HG03457 (cell line): Measurements from ENCODE around the gene TMEM176B.

Source experiments
- ATAC-seq: cut with Tn5 transposase; IDR thresholded peaks from one replicate; pipeline ENCODE4 v1.9.1; 2021; ENCODE audit warnings: moderate number of reproducible peaks; ENCODE audit not compliant: unreplicated experiment

Gene TMEM176B

GRCh38 chr7:150799741-150800580, at the start of gene TMEM176B:
TSS of gene TMEM176B (minus strand) at chr7:150800364. CDS start at chr7:150796569, 3,795 bp downstream.
- no peak for ATAC-seq

GRCh38 chr7:150849204-150849775, 49.1 kb upstream of the TMEM176B start:
- no peak for ATAC-seq

- ATAC-seq = no peak
Observed at GRCh38 chr7:150848561-150849115, 48.5 kb upstream of the TMEM176B start.

GRCh38 chr7:150848111-150848510, 47.9 kb upstream of the TMEM176B start:
- ATAC-seq = no peak

- ATAC-seq = no peak
Observed at GRCh38 chr7:150847536-150847935, 47.4 kb upstream of the TMEM176B start.

- no peak for ATAC-seq
Observed at GRCh38 chr7:150846291-150847115, 46.3 kb upstream of the TMEM176B start.

- no peak for ATAC-seq
Observed at GRCh38 chr7:150845421-150845861, 45.3 kb upstream of the TMEM176B start.

GRCh38 chr7:150842716-150843115, 42.6 kb upstream of the TMEM176B start:
- ATAC-seq = no peak

- no peak for ATAC-seq
Observed at GRCh38 chr7:150842018-150842417, 41.9 kb upstream of the TMEM176B start.

- no peak for ATAC-seq
Observed at GRCh38 chr7:150838965-150839650, 38.9 kb upstream of the TMEM176B start.

- no peak for ATAC-seq
Observed at GRCh38 chr7:150835702-150836280, 35.6 kb upstream of the TMEM176B start.

- ATAC-seq = no peak
Observed at GRCh38 chr7:150835019-150835418, 34.9 kb upstream of the TMEM176B start.

- no peak for ATAC-seq
Observed at GRCh38 chr7:150831851-150832250, 31.7 kb upstream of the TMEM176B start.

- ATAC-seq = no peak
Observed at GRCh38 chr7:150830937-150831336, 30.8 kb upstream of the TMEM176B start.

- no peak for ATAC-seq
Observed at GRCh38 chr7:150829426-150829825, 29.3 kb upstream of the TMEM176B start.

GRCh38 chr7:150828384-150828783, 28.2 kb upstream of the TMEM176B start:
- no peak for ATAC-seq

GRCh38 chr7:150826061-150826849, 26.1 kb upstream of the TMEM176B start:
- ATAC-seq = no peak

GRCh38 chr7:150824379-150825177, 24.4 kb upstream of the TMEM176B start:
- ATAC-seq = no peak
